ENCODE data around the gene BSPRY. TPM values are rescaled to one million over a fixed set of nuclear protein-coding genes. Genes with fewer than 3 reads are reported as not detected.
A peak's percentile ranks its signal among the peaks of the same experiment; 100 is the strongest.
"Not testable (repeated sequence)": the region's sequence is repeated elsewhere in the genome, so short reads cannot be mapped to it uniquely, and the experiment has no call there.

Gene BSPRY
- total RNA-seq, 1 donor from 2014 or later, result not detected

GRCh38 chr9:113373676-113374392, 24.5 kb downstream of the BSPRY start:
- no peak for DNase-seq (ENCODE audit: low spot score)
- Mint-ChIP-seq H3K9me3 (ENCODE audit: low read depth) (no peaks in the 10 kb centered on the region), H3K36me3 (ENCODE audit: low read depth) (peaks cover 3% of the 10 kb centered on the region), H3K4me3 (ENCODE audit: unreplicated experiment) (no peak overlapping the region), H3K27me3 (ENCODE audit: low read depth) (no peaks in the 10 kb centered on the region), H3K4me1 (ENCODE audit: low read depth) (peaks cover 6% of the 10 kb centered on the region), H3K27ac (ENCODE audit: unreplicated experiment) (no peak overlapping the region)
- TF ChIP-seq CTCF (IDR thresholded peaks at IDR 0.05), result no peak

- Mint-ChIP-seq H3K4me3 (ENCODE audit: unreplicated experiment) (peak overlapping the region; percentile 78), H3K4me1 (ENCODE audit: low read depth) (peaks cover 6% of the 10 kb centered on the region), H3K9me3 (ENCODE audit: low read depth) (no peaks in the 10 kb centered on the region), H3K27me3 (ENCODE audit: low read depth) (no peaks in the 10 kb centered on the region), H3K27ac (ENCODE audit: unreplicated experiment) (no peak overlapping the region), H3K36me3 (ENCODE audit: low read depth) (peaks cover 3% of the 10 kb centered on the region)
- DNase-seq (ENCODE audit: low spot score), result no peak
- no peak for TF ChIP-seq CTCF (IDR thresholded peaks at IDR 0.05)
These were observed 26.0 kb downstream of the BSPRY start for GRCh38 chr9:113375057-113376023.

- peaks cover 6% of the 10 kb centered on the region for H3K4me1 Mint-ChIP-seq (ENCODE audit: low read depth)
- no peak for TF ChIP-seq CTCF (IDR thresholded peaks at IDR 0.05)
- H3K36me3 Mint-ChIP-seq (ENCODE audit: low read depth), result peaks cover 3% of the 10 kb centered on the region
- H3K27ac Mint-ChIP-seq (ENCODE audit: unreplicated experiment), result no peak within 1 kb of the TSS
- H3K27me3 Mint-ChIP-seq (ENCODE audit: low read depth), result no peaks in the 10 kb centered on the region
- no peak for DNase-seq (ENCODE audit: low spot score)
- no peaks in the 10 kb centered on the region for H3K9me3 Mint-ChIP-seq (ENCODE audit: low read depth)
- peak within 1 kb of the TSS; percentile 78 for H3K4me3 Mint-ChIP-seq (ENCODE audit: unreplicated experiment)
These were observed 27.6 kb downstream of the BSPRY start, which contains the start of gene HDHD3 for GRCh38 chr9:113376634-113377567. HDHD3 (minus strand) TSS chr9:113376986; CDS start chr9:113374354, 2,632 bp downstream.

- not testable (repeated sequence) for H3K4me1 Mint-ChIP-seq (ENCODE audit: low read depth); H3K27ac Mint-ChIP-seq (ENCODE audit: unreplicated experiment); H3K9me3 Mint-ChIP-seq (ENCODE audit: low read depth); H3K36me3 Mint-ChIP-seq (ENCODE audit: low read depth); DNase-seq (ENCODE audit: low spot score); H3K4me3 Mint-ChIP-seq (ENCODE audit: unreplicated experiment); H3K27me3 Mint-ChIP-seq (ENCODE audit: low read depth)
These were observed 29.9 kb downstream of the BSPRY start for GRCh38 chr9:113379094-113379828.

- not testable (repeated sequence) for H3K27ac Mint-ChIP-seq (ENCODE audit: unreplicated experiment); H3K4me3 Mint-ChIP-seq (ENCODE audit: unreplicated experiment); H3K27me3 Mint-ChIP-seq (ENCODE audit: low read depth)
These were observed 30.5 kb downstream of the BSPRY start for GRCh38 chr9:113379829-113380210.

More at GRCh38 chr9:113379829-113380210, 30.5 kb downstream of the BSPRY start:
- DNase-seq (ENCODE audit: low spot score); H3K9me3 Mint-ChIP-seq (ENCODE audit: low read depth); H3K4me1 Mint-ChIP-seq (ENCODE audit: low read depth); H3K36me3 Mint-ChIP-seq (ENCODE audit: low read depth): not testable (repeated sequence)
